NB4 (cell line): ENCODE results near the gene LRIF1.

ENCODE experiments used
- DNase-seq: peaks from one replicate; pipeline ENCODE4 v3.0.0; 2010; ENCODE audit warnings: low read depth
- H3K4me3 ChIP-seq: one replicate; pipeline ENCODE4 v1.5.1; 2011; ENCODE audit warnings: mild to moderate bottlenecking, low read depth, low read length, moderate library complexity
- CTCF ChIP-seq: IDR thresholded peaks from one replicate; pipeline ENCODE4 v1.5.1; 2012; ENCODE audit warnings: low read depth, low read length
- MAX ChIP-seq: IDR thresholded peaks from 2 replicates; pipeline ENCODE4 v1.6.1; 2011; ENCODE audit warnings: low read depth, low read length
- MYC ChIP-seq: IDR thresholded peaks from 2 replicates; pipeline ENCODE4 v1.6.1; 2011; ENCODE audit warnings: low read depth, low read length
- POLR2A ChIP-seq: IDR thresholded peaks from 2 replicates; pipeline ENCODE4 v1.6.1; 2011; ENCODE audit warnings: mild to moderate bottlenecking; ENCODE audit not compliant: insufficient read length; ENCODE audit errors: extremely low read depth

Gene LRIF1

GRCh38 chr1:110902820-110903463, 60.8 kb downstream of the LRIF1 start:
- TF ChIP-seq POLR2A (no peak), MAX (no peak), CTCF (no peak), MYC (no peak)
- DNase-seq: no peak
- no peak overlapping the region for H3K4me3 ChIP-seq

- TF ChIP-seq CTCF (no peak), POLR2A (no peak), MAX (no peak), MYC (no peak)
- DNase-seq: no peak
- no peak overlapping the region for H3K4me3 ChIP-seq
Observed at GRCh38 chr1:110899458-110899843, 64.3 kb downstream of the LRIF1 start.

- no peak overlapping the region for H3K4me3 ChIP-seq
- TF ChIP-seq POLR2A (no peak), MAX (no peak), MYC (no peak), CTCF (no peak)
Observed at GRCh38 chr1:110898734-110899457, 64.8 kb downstream of the LRIF1 start.

GRCh38 chr1:110897681-110898080, 66.0 kb downstream of the LRIF1 start:
- TF ChIP-seq POLR2A (no peak), MYC (no peak), MAX (no peak), CTCF (no peak)
- no peak overlapping the region for H3K4me3 ChIP-seq
- DNase-seq: no peak

More at GRCh38 chr1:110898734-110899457, 64.8 kb downstream of the LRIF1 start:
- DNase-seq: no peak
